Lung (tissue), 12 donors: Measurements from ENCODE around the gene IGSF3. TPM values are rescaled to one million over a fixed set of nuclear protein-coding genes. Genes with fewer than 3 reads are reported as not detected.

Experiments used
- ATAC-seq: fragments of 200-7000 bp; cut with Tn5 transposase; one replicate; pipeline ENCODE4 v1.9.1; 2020; ENCODE audit warnings: moderate number of reproducible peaks; ENCODE audit not compliant: insufficient read depth, low FRiP score
- DNase-seq, 3 donors: peaks; one replicate each; pipeline ENCODE4 v3.0.0-alpha.2; 2013 to 2017
- H3K27ac ChIP-seq, 2 donors: one replicate each; pipeline ENCODE4 v1.5.1; 2013; ENCODE audit warnings: mild to moderate bottlenecking in 2 of 2, moderate library complexity in 2 of 2, control low read depth in 1 of 2, inconsistent platforms in 1 of 2, low read depth in 1 of 2, low read length in 1 of 2
- H3K27me3 ChIP-seq, 3 donors: one replicate each; pipeline ENCODE4 v1.5.1; 2013; ENCODE audit warnings: low read length in 2 of 3; ENCODE audit not compliant: control insufficient read depth in 3 of 3, insufficient read depth in 3 of 3
- H3K36me3 ChIP-seq, 4 donors: one replicate each; pipeline ENCODE4 v1.5.1; 2013; ENCODE audit warnings: low read length in 4 of 4, mild to moderate bottlenecking in 1 of 4, moderate library complexity in 1 of 4; ENCODE audit not compliant: control insufficient read depth in 4 of 4, insufficient read depth in 4 of 4
- H3K4me1 ChIP-seq, 5 donors: one replicate each; pipeline ENCODE4 v1.5.1; 2013; ENCODE audit warnings: low read length in 5 of 5, mild to moderate bottlenecking in 2 of 5, moderate library complexity in 1 of 5; ENCODE audit not compliant: control insufficient read depth in 5 of 5, insufficient read depth in 5 of 5
- H3K4me3 ChIP-seq: one replicate; pipeline ENCODE4 v1.5.1; 2013; ENCODE audit warnings: mild to moderate bottlenecking, control low read depth, moderate library complexity
- H3K9ac ChIP-seq, 2 donors: one replicate each; pipeline ENCODE4 v1.5.1; 2013; ENCODE audit warnings: low read length in 2 of 2, control low read depth in 1 of 2; ENCODE audit not compliant: insufficient read depth in 1 of 2
- H3K9me3 ChIP-seq, 4 donors: one replicate each; pipeline ENCODE4 v1.5.1; 2013; ENCODE audit warnings: low read length in 3 of 4, mild to moderate bottlenecking in 1 of 4, moderate library complexity in 1 of 4; ENCODE audit not compliant: control insufficient read depth in 4 of 4, insufficient read depth in 3 of 4
- CTCF ChIP-seq: IDR thresholded peaks from 2 replicates; pipeline ENCODE4 v1.5.1; 2012; ENCODE audit warnings: mild to moderate bottlenecking; ENCODE audit errors: control extremely low read depth, extremely low read depth
- WGBS, 2 donors: extraction: QIAGEN DNeasy Blood & Tissue Kit; methylation state at CpG; one replicate each; pipeline ENCODE4 v1.1.7; 2013; 5-methylcytosine and 5-hydroxymethylcytosine counted together
- polyA plus RNA-seq, 2 donors: library from polyadenylated mRNA; stranded (reverse); fragments of 200-250 nt; gene quantifications; one replicate each; pipeline ENCODE4 v1.2.1, GENCODE V29; 2013
- total RNA-seq, 2 donors: library from RNA; depleted of rRNA in 1 of 2; stranded (reverse); fragments of >200 nt in 1 of 2; gene quantifications; one replicate each; pipeline ENCODE4 v1.2.1, GENCODE V29; 2014 to 2021
- donor health status: control.
- donor health status: control.
- donor health status: Bipolar disorder and iron deficiency.
- donor health status: healthy.
- donor health status: DM: yes; HTN: yes; CAD: no.

The IGSF3 gene
- total and polyA plus RNA-seq, 4 donors, result 6.3 to 48.5 (median 13.3) TPM

- no peaks in the 10 kb centered on the region for H3K36me3 ChIP-seq
- ATAC-seq (no peak), DNase-seq (peak in 1 of 3 donors; percentile 32)
- peak overlapping the region; percentile 94 to 99 for H3K27ac ChIP-seq
- no peak for TF ChIP-seq CTCF
- peak overlapping the region in 1 of 2 donors; percentile 74 for H3K9ac ChIP-seq
- 11 to 12% methylated on average over 24 of the region's 24 CpGs for WGBS, 2 donors
- H3K4me1 ChIP-seq, result peaks cover 0 to 18% (median 10%) of the 10 kb centered on the region in 5 donors
- no peak overlapping the region for H3K4me3 ChIP-seq
- no peaks in the 10 kb centered on the region for H3K27me3 ChIP-seq
- no peaks in the 10 kb centered on the region for H3K9me3 ChIP-seq
Observed at GRCh38 chr1:116571215-116571919, 96.2 kb downstream of the IGSF3 start.

- no peaks in the 10 kb centered on the region for H3K9me3 ChIP-seq
- WGBS, 2 donors, result 0 to 1% methylated on average over 87 to 90 of the region's 90 CpGs
- peak within 1 kb of the TSS; percentile 94 to 99 for H3K27ac ChIP-seq
- no peaks in the 10 kb centered on the region for H3K27me3 ChIP-seq
- H3K9ac ChIP-seq, result peak within 1 kb of the TSS; percentile 72 to 74
- H3K4me1 ChIP-seq, result peaks cover 0 to 18% (median 10%) of the 10 kb centered on the region in 5 donors
- H3K36me3 ChIP-seq, result no peaks in the 10 kb centered on the region
- ATAC-seq (peak; percentile 96), DNase-seq (peak; percentile 83 to 91 (median 88))
- peak; percentile 53 for TF ChIP-seq CTCF
- H3K4me3 ChIP-seq, result peak within 1 kb of the TSS; percentile 87
Observed at GRCh38 chr1:116570358-116571214, 96.9 kb downstream of the IGSF3 start, which contains the start of gene CD58. Gene CD58, minus strand, starts transcription at chr1:116571026. Its CDS starts 54 bp downstream, at chr1:116570972.

- Histone ChIP-seq H3K9ac (peak overlapping the region in 1 of 2 donors; percentile 72), H3K27me3 (no peaks in the 10 kb centered on the region), H3K9me3 (no peaks in the 10 kb centered on the region), H3K4me1 (peaks cover 0 to 14% (median 10%) of the 10 kb centered on the region in 5 donors), H3K4me3 (peak overlapping the region; percentile 87), H3K27ac (peak overlapping the region; percentile 94 to 99), H3K36me3 (no peaks in the 10 kb centered on the region)
- no peak for TF ChIP-seq CTCF
- DNase-seq, result peak; percentile 15 to 42 (median 31)
- 16 to 20% methylated on average over 22 of the region's 22 CpGs for WGBS, 2 donors
- peak; percentile 0 for ATAC-seq
Observed at GRCh38 chr1:116569776-116570357, 97.7 kb downstream of the IGSF3 start.
